HepG2 (cell line): Measurements from ENCODE around the gene SLC26A4.

Source experiments
- AGO2 ChIP-seq: fragments of 200-400 bp; formaldehyde crosslinking; optimal IDR thresholded peaks from 2 replicates; pipeline ENCODE3; 2017; ENCODE audit warnings: mild to moderate bottlenecking, low read depth, low read length, moderate library complexity
- ARHGAP35 ChIP-seq: sonication (generic); formaldehyde crosslinking; IDR thresholded peaks from 2 replicates; pipeline ENCODE4 v1.9.0; 2022; ENCODE audit warnings: mild to moderate bottlenecking, inconsistent platforms, moderate library complexity, missing genetic modification reagents, borderline replicate concordance
- FOXK1 ChIP-seq: sonication (generic); formaldehyde crosslinking; IDR thresholded peaks from 2 replicates; pipeline ENCODE4 v1.4.0; 2020; ENCODE audit warnings: low read depth, missing genetic modification reagents, borderline replicate concordance
- MIXL1 ChIP-seq: IDR thresholded peaks from 2 replicates; pipeline ENCODE4 v1.6.1; 2016
- NFIC ChIP-seq: IDR thresholded peaks from 2 replicates; pipeline ENCODE4 v1.6.1; 2012; ENCODE audit warnings: mild to moderate bottlenecking, low read length, inconsistent platforms
- POGZ ChIP-seq: sonication (generic); formaldehyde crosslinking; IDR thresholded peaks from 2 replicates; pipeline ENCODE4 v1.4.0; 2020; ENCODE audit warnings: mild to moderate bottlenecking, missing genetic modification reagents
- RAD21 ChIP-seq: fragments of 450-650 bp; formaldehyde crosslinking; IDR thresholded peaks from 2 replicates; pipeline ENCODE4 v1.5.0; 2020; ENCODE audit warnings: mild to moderate bottlenecking
- SALL1 ChIP-seq: sonication (generic); formaldehyde crosslinking; IDR thresholded peaks from 2 replicates; pipeline ENCODE4 v1.8.0; 2022; ENCODE audit warnings: mild to moderate bottlenecking, missing genetic modification reagents
- ZNF557 ChIP-seq: sonication (generic); formaldehyde crosslinking; IDR thresholded peaks from 2 replicates; pipeline ENCODE4 v1.4.0; 2020; ENCODE audit warnings: missing genetic modification reagents
- ZNF570 ChIP-seq: sonication (generic); formaldehyde crosslinking; IDR thresholded peaks from 2 replicates; pipeline ENCODE4 v1.4.0; 2020; ENCODE audit warnings: mild to moderate bottlenecking, missing genetic modification reagents, borderline replicate concordance
- ZNF644 ChIP-seq: IDR thresholded peaks from 2 replicates; pipeline ENCODE4 v1.6.1; 2016; ENCODE audit warnings: low read depth
- TF ChIP-seq, protein P1 (sequence below): sonication (generic); formaldehyde crosslinking; IDR thresholded peaks from 2 replicates; pipeline ENCODE4 v1.5.0; 2020; ENCODE audit warnings: mild to moderate bottlenecking, missing genetic modification reagents, moderate library complexity
- TF ChIP-seq, protein P2 (sequence below): IDR thresholded peaks from 2 replicates; pipeline ENCODE4 v1.6.1; 2016
- TF ChIP-seq, protein P3 (sequence below): sonication (generic); formaldehyde crosslinking; IDR thresholded peaks from 2 replicates; pipeline ENCODE4 v1.8.1; 2022; ENCODE audit warnings: low read depth, mild to moderate bottlenecking, missing genetic modification reagents

DNA sequence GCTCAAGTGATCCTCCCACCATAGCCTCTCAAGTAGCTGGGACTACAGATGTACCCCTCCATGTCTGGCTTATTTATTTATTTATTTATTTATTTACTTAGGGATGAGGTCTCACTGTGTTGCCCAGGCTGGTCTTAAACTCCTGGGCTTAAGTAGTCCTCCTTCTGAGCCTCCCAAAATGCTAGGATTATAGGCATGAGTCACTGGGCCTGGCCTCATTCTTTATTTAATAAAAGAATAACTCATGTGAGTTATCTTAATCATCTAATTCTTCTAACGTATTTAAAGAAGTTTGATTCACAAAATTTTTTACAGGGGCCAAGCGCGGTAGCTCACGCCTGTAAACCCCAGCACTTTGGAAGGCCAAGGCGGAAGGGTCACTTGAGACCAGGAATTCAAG lies 8.0 kb upstream of the SLC26A4 start:
- TF ChIP-seq ARHGAP35 (no peak), SALL1 (no peak), FOXK1 (CRISPR knock-in tag) (no peak), NFIC (no peak), ZNF557 (CRISPR knock-in tag) (no peak), POGZ (no peak), AGO2 (no peak), ZNF570 (CRISPR knock-in tag) (no peak), ZNF644 (CRISPR knock-in tag) (no peak), RAD21 (no peak), MIXL1 (CRISPR knock-in tag) (no peak)
- TF ChIP-seq, protein P1, sequence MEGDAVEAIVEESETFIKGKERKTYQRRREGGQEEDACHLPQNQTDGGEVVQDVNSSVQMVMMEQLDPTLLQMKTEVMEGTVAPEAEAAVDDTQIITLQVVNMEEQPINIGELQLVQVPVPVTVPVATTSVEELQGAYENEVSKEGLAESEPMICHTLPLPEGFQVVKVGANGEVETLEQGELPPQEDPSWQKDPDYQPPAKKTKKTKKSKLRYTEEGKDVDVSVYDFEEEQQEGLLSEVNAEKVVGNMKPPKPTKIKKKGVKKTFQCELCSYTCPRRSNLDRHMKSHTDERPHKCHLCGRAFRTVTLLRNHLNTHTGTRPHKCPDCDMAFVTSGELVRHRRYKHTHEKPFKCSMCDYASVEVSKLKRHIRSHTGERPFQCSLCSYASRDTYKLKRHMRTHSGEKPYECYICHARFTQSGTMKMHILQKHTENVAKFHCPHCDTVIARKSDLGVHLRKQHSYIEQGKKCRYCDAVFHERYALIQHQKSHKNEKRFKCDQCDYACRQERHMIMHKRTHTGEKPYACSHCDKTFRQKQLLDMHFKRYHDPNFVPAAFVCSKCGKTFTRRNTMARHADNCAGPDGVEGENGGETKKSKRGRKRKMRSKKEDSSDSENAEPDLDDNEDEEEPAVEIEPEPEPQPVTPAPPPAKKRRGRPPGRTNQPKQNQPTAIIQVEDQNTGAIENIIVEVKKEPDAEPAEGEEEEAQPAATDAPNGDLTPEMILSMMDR (CRISPR knock-in tag), result no peak
- TF ChIP-seq, protein P2, sequence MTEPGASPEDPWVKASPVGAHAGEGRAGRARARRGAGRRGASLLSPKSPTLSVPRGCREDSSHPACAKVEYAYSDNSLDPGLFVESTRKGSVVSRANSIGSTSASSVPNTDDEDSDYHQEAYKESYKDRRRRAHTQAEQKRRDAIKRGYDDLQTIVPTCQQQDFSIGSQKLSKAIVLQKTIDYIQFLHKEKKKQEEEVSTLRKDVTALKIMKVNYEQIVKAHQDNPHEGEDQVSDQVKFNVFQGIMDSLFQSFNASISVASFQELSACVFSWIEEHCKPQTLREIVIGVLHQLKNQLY (CRISPR knock-in tag), result no peak
- TF ChIP-seq, protein P3, sequence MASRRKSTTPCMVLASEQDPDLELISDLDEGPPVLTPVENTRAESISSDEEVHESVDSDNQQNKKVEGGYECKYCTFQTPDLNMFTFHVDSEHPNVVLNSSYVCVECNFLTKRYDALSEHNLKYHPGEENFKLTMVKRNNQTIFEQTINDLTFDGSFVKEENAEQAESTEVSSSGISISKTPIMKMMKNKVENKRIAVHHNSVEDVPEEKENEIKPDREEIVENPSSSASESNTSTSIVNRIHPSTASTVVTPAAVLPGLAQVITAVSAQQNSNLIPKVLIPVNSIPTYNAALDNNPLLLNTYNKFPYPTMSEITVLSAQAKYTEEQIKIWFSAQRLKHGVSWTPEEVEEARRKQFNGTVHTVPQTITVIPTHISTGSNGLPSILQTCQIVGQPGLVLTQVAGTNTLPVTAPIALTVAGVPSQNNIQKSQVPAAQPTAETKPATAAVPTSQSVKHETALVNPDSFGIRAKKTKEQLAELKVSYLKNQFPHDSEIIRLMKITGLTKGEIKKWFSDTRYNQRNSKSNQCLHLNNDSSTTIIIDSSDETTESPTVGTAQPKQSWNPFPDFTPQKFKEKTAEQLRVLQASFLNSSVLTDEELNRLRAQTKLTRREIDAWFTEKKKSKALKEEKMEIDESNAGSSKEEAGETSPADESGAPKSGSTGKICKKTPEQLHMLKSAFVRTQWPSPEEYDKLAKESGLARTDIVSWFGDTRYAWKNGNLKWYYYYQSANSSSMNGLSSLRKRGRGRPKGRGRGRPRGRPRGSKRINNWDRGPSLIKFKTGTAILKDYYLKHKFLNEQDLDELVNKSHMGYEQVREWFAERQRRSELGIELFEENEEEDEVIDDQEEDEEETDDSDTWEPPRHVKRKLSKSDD (CRISPR knock-in tag), result no peak
